ENCODE data around the gene RARB.

RARB gene

GRCh38 chr3:25421747-25422146 lies 6.3 kb upstream of the RARB start:
- DNase-seq (ENCODE audit: low read depth, low spot score): no peak

GRCh38 chr3:25423780-25424588 lies 4.1 kb upstream of the RARB start:
- DNase-seq (ENCODE audit: low read depth, low spot score): peak; percentile 81

- DNase-seq (ENCODE audit: low read depth, low spot score): no peak
Measured at GRCh38 chr3:25424614-25425013, 3.4 kb upstream of the RARB start.

DNA sequence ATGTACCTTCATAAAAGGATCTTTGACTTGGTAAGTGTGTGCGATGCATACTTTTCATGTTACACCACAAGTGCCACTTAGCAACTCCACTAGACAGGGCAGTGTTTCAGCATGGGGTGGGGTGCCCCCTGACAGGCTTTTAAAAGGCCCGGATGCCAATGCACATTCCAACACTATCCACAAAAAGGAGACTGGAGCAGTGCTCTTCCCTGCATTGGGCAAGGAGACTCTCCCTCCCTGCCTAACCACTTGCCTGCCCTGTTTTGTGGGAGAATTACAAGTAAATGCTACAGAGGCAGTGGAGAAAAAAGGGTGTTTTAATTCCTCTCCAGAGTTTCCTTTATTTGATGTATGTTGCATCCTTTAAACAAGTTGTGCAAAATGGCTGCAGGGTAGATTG lies 1.7 kb upstream of the RARB start:
- DNase-seq (ENCODE audit: low read depth, low spot score): no peak

DNA sequence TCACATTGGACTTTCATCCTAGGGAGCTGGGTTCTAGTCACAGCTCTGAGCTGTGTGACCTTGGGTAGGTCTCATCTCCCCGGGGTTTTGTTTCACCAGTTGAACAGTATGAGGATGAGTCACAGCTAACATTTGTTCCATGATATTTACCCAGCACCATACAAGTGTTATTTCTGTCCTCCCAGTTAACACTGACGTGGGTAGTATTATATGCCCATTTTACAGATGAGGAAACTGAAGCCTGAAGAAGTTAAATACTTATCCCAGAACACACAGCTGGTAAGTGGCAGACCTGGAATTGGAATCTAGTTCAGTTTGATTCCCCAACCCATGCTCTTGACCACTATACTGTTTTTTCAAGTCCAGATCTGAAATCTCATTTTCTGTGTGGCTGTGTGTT lies 908 bp upstream of the RARB start:
- no peak for DNase-seq (ENCODE audit: low read depth, low spot score)

- no peak for DNase-seq (ENCODE audit: low read depth, low spot score)
Measured at GRCh38 chr3:25427563-25427941, 511 bp upstream of the RARB start.

DNA sequence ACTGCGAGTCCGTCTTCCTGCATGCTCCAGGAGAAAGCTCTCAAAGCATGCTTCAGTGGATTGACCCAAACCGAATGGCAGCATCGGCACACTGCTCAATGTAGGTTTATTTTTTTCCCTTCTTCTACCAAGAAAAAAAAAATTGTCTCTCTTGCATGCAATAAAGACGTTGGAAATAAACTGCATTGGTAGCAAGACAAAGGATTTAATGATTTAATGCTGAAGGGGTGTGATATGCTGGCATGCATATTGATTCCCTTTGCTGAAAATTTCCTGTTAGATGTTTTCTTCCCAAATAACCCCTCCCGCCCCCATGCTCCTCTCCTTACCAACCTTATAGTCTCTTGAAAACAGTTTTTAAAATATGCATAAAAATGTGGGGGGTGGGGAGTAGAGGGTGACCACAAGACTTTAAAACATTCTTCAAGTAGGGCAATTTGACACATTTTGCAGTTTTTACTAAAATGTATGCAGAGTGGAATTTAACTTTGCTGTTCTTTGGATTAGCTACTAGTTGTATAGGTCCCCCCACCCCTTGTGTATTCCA lies 799 bp downstream of the RARB start:
- no peak for DNase-seq (ENCODE audit: low read depth, low spot score)

DNA sequence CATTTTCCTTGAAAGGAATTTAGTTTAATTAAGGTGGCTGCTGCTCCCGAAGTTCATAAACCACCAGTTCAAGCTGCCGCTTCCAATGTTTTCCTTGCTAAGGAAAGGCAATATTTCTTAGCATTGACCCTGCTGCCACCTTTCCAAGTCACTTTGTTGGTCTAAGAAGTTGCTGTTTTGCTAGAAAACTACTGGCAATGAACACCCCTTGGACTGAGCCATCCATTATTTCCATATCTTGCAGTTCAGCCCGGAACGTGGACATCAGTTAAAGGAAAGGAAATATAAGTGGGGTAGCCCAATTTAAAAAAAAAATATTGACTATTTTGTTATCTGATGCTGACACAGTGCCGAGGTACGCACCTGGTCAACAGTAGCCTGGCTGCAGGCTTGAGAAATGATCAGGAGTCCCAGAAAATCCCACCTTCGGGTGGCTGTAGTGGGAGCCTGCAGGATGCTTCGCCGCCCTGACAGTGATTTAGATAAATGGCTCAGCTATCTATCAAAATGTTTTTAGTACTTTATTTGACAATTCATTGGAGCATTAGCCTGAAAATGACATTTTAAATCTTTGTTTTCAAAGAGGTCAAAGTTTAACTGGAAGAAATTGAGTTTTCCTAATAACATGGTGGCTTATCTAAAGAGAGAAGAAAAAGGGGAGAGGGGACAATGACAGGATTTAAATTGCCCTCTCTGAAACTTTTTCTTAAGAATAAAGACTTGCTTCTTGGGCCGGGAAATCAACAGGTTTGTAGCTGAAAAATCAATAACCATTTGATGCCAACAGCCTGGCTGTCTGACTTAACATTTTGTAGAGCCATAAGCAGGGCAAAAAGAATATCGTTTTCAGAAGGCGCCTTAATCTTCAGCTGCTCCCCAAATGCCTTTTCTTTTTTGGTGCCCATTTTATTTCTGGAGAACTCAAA lies 1.6 kb downstream of the RARB start:
- no peak for DNase-seq (ENCODE audit: low read depth, low spot score)

GRCh38 chr3:25430287-25430934 lies 2.3 kb downstream of the RARB start:
- DNase-seq (ENCODE audit: low read depth, low spot score): no peak

DNA sequence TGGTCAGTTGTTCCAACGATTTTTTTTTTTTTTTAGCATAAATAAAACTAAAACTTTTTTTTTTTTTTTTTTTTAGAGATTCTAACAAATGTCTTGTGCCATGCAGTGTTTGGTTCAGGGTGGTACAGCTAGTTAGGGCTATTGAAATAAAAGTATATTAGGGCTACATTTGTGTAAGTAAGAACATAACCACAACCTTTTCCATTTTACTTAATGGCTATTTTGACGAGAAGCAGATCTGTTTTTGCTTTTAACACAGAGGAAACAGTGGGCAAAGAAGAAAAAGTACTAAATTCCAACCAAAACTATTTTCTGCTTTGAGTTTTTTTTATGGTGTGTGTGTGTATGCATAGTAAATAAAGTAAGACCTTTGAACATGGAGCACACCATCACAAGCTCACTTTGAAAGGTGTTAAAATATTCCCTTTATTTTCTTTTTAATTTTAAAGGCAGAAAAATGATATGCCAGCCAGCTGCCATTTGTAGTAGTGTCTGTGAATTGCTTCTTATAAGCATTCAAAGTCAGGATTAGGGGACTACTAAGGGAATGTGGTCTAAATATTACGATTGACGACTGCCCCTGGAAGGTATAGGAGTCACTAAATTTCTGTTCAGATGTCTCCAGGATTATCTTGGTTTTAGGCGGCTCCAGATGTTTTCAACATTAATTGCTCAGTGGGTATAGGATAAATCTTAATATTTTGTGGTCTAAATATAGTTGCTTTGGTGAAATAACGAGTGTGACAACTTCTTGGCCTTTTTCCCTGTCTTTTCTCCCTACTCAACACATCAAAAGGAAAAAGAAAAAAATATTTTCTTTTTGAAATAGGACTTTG lies 3.1 kb downstream of the RARB start:
- DNase-seq (ENCODE audit: low read depth, low spot score): no peak

GRCh38 chr3:25432176-25432720 lies 4.2 kb downstream of the RARB start:
- DNase-seq (ENCODE audit: low read depth, low spot score): no peak

DNA sequence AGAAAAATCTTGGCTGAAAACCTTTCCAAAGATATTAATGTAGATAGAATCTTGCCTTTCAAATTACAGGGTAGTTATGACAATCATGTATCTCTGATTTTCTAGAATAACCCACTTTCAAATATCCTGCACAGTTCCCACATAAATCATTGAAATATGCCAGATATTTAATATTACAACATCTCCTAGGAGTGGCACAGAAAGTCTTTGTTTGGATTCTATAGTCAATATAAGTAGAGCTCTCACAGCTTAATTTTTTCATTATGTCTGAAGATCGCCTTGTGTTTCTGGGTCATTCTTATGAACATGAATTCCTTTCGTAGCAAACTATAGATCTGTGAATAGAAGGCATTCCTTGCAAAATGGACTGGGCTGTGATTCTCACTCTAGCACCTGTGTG lies 5.0 kb downstream of the RARB start:
- DNase-seq (ENCODE audit: low read depth, low spot score): no peak

DNA sequence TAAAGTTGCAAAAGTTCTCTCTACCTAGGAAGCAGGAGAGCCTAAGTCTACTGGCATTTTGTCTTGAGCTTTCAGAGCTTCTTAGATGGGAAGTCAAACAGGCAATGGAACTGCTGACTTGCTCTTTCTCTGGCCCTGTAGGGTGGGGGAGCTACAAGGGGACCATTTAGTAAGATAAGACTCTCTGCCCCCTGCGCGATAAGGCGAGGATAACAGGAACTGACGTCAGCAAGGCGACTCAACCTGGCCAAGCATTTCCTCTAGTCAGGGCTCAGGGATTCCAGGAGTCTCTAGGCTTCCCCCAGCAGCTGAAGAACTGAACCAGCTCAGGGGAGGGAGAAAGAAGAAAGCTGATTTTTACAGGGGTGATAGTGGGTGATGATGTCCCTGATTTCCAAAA lies 5.8 kb downstream of the RARB start:
- no peak for DNase-seq (ENCODE audit: low read depth, low spot score)

DNA sequence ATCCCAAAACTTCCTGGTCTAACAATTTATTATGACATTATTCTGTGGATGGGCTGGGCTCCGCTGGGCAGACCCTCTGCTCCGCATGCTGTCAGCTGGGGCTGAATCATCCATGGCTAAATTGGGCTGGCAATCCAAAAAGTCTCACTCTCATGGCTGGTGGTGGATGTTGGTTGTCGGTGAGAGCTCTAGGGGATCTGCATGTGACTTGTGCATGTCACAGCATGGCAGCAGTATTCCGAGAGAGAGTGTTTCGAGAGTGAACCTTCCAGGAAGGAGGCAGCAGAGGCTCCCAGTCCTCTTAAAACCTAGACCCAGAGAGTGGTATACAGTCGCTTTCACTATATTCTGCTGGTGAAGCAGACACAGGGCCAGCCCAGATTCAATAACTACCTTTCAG lies 9.9 kb downstream of the RARB start:
- no peak for DNase-seq (ENCODE audit: low read depth, low spot score)

GRCh38 chr3:25438791-25439555 lies 10.9 kb downstream of the RARB start:
- no peak for DNase-seq (ENCODE audit: low read depth, low spot score)

DNA sequence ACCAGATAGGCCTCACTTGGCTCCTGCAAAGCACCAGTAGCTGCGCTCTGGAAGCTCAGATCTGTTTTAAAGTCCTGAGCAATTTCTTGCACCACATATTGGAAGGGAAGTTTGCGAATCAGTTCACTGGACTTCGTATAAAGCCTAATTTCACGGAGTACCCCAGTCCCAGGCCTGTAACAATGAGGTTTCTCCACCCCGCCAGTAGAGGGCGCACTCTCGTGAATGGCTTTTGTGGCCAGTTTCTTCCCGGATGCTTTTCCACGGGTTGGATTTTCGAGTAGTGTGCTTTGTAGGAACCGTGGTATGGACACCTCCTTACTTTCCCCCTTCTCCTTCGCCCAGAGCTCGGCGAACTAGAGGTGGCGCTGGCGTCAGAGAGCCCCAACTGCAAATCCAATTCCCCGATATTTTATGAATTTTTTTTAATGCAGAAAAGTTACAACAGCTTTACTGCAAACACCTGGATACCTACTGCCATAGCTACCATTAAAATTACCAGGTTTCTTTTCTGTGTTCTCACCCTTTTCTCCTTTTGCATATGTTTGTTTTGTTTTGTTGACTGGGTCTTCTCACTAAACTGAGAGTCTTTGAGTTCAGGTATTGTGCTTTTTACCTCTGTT lies 13.3 kb downstream of the RARB start:
- no peak for DNase-seq (ENCODE audit: low read depth, low spot score)

- no peak for DNase-seq (ENCODE audit: low read depth, low spot score)
Measured at GRCh38 chr3:25442486-25442885, 14.4 kb downstream of the RARB start.

- no peak for DNase-seq (ENCODE audit: low read depth, low spot score)
Measured at GRCh38 chr3:25444273-25444672, 16.2 kb downstream of the RARB start.

- DNase-seq (ENCODE audit: low read depth, low spot score): no peak
Measured at GRCh38 chr3:25445731-25446130, 17.7 kb downstream of the RARB start.

DNA sequence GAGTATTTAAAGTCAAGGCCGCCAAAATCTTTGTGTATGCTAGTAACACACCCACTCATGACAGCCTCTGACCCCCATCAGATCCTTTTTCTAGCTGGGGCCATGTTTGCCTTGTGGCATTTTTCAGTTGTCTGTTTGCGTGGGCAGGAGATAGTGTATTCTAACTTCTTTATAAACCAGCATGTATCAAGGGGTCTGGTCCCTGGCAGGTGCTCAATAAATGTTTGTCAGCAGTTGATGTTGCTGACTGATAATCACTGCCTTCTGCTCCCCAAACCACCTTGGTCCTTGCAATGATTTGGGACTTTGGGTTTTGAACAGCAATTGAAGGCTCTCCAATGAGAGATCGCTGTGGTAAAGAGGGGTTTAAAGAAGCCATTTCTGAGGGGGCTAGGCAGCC lies 19.2 kb downstream of the RARB start:
- no peak for DNase-seq (ENCODE audit: low read depth, low spot score)
